PFSK-1 (cell line): Measurements from ENCODE around the gene GLA.

Source experiments
- POLR2AphosphoS5 ChIP-seq: IDR thresholded peaks from 2 replicates; pipeline ENCODE4 v1.6.1; 2012; ENCODE audit warnings: low read depth, mild to moderate bottlenecking, control low read depth, low read length, moderate library complexity
- SIN3A ChIP-seq: IDR thresholded peaks from 2 replicates; pipeline ENCODE4 v1.6.1; 2012; ENCODE audit warnings: mild to moderate bottlenecking, low read length, moderate library complexity, borderline replicate concordance; ENCODE audit not compliant: insufficient read depth
- TAF1 ChIP-seq: IDR thresholded peaks from 2 replicates; pipeline ENCODE4 v1.6.1; 2012; ENCODE audit warnings: low read length, control low read depth, borderline replicate concordance; ENCODE audit not compliant: insufficient read depth

- TF ChIP-seq TAF1 (no peak), POLR2AphosphoS5 (no peak), SIN3A (no peak)
Measured at GRCh38 chrX:101386542-101386885, 21.2 kb downstream of the GLA start.
